GM21447 (cell line): ENCODE data around the gene TRAPPC3.

Experiments used
- ATAC-seq: cut with Tn5 transposase; IDR thresholded peaks from one replicate; pipeline ENCODE4 v1.9.1; 2021; ENCODE audit not compliant: unreplicated experiment

Gene TRAPPC3

DNA sequence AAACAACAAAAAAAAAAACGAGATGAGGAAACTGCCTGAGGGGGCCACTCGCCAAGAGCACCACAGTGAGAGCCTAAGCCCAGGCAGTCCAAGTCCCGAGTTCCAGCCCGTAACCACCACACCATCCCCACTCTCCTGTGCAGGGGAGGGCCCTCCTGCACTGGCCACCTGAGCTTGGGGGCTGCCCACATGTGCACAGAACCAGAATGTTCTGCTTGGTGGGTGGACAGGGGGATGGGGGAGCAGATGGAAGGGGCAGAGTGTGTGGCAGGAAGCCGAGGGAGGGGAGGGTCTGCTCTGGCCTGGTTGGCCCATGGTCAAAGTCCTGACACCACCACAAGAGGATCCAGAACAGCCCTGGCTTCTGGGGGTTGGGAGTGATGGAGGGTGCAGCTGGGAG is 43.0 kb downstream of the TRAPPC3 start:
- no peak for ATAC-seq

DNA sequence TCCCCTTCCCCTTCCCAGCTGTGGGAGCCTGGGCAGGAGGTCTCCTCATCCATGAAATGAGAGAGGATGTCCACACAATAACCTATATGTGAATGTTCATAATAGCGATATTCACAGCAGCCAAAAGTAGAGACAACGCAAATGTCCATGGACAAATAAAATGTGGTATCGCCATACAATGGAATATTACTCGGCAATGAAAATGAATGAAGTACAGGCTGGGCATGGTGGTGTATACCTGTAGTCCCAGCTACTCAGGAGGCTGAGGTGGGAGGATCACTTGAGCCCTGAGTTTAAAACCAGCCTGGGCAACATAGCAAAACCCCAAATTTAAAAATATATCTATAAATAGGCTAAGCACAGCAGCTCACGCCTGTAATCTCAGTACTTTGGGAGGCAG is 47.7 kb downstream of the TRAPPC3 start:
- no peak for ATAC-seq

DNA sequence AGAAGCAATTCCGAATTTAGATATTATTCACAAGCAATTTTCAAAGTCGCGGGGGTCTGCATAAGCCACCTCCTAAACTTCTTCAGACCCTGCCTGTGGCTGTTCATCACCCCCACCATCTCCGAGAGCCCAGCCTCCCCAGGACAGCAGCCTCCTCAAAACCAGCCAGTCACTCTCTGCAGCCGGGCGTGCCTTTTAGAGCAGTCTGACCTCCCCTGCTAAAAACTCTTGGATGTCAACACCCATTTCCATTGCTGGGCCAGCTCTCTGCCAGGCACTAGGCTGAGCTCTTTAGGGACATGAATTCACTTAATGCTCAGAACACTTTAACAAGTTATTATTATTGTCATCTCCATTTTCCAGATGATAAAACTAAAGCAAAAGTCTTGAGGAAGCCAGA is 48.9 kb downstream of the TRAPPC3 start:
- ATAC-seq = no peak

DNA sequence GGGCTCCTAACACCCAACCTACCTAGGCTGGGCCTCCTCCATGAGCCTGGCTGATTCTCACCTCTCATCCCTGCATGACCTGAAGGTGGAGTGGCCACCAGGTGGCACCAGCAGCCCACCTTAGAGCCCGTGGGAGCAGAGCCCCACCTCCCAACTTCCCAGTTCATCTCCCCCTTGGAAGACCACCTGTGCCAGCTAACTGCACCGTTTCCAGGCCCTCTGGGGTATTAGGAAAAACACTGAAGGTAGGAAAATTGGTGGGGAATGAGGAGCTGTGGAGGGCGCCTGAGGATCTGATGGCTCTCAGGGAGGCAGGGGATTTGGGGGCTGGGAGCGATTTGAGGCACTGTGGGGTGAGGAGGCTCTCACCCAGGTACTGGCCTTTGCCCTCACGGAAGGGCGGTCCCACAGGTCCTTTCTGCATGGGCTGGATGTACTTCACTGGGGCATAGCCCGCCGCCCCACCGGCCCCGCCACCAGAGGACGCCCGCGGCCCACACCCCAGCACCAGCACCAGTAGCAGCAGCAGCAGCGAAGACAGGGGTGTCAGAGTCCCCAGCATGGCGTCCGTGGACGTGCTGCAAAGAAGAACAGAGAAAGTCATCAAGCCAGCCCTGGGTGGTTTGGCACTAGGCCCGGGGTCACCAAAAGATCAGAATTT is 49.5 kb downstream of the TRAPPC3 start:
- ATAC-seq = no peak

DNA sequence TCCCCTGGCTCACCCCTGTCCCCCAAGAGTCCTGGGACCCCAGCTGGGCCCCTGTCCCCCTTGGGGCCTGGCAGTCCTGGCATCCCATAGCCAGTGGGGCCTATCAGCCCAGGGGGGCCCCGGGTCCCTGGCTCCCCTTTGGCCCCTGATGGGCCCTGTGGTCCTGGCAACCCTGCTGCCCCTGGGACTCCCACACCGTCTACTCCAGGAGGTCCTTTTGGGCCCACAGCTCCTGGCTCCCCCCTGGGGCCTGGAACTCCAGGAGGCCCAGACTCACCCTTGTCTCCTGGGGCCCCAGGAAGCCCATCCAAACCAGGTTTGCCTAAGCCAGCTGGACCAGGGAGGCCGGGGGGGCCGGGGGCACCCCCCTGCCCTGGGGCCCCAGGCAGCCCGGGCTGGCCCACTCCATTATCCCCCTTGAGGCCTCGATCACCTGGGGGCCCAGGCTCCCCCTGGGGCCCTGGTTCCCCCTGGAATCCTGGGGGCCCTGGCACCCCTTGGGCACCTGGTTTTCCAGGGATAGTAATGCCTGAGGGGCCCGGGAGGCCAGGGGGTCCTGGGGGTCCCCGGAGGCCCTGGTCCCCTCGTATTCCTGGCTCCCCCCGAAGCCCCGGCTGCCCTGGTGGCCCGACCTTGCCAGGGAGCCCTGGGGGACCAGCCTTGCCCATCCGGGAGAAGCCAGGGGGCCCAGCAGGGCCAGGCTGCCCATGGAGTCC is 50.5 kb downstream of the TRAPPC3 start:
- ATAC-seq = no peak

DNA sequence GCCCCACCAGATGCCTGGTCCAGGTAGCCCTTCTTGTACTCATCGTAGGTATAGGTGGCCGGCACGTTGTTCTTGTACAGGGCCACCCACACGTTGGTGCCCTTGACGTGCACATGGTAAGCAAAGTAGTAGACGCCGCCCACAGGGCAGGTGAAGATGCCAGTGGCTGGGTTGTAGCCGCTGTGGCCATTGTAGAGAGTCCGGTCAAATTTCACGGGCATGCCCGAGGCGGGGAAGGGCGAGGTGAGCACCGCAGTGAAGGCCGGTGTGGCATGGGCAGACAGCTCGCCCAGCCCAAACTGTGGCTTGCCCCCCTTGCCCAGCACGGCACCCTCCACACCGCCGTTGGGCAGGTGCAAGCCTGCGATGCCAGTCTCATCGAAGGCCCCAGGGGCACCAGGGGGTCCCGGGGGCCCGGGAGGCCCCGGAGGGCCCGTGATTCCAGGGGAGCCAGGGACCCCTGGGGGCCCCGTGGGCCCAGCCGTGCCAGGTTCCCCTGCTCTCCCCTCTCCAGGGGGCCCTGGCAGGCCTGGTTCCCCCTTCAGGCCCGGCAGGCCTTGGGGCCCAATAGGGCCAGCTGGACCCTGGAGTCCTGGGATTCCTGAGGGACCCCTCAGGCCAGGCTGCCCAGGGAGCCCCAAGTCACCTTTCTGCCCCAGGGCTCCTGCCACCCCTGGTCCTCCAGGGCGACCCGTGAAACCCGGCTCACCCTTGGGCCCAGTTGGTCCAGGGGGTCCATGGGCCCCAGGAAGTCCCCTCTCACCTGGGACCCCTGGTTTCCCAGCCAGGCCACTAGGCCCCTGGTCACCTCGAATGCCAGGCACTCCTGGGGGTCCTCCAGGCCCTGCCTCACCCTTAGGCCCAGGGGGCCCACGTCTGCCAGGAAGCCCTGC is 51.3 kb downstream of the TRAPPC3 start:
- ATAC-seq = no peak

DNA sequence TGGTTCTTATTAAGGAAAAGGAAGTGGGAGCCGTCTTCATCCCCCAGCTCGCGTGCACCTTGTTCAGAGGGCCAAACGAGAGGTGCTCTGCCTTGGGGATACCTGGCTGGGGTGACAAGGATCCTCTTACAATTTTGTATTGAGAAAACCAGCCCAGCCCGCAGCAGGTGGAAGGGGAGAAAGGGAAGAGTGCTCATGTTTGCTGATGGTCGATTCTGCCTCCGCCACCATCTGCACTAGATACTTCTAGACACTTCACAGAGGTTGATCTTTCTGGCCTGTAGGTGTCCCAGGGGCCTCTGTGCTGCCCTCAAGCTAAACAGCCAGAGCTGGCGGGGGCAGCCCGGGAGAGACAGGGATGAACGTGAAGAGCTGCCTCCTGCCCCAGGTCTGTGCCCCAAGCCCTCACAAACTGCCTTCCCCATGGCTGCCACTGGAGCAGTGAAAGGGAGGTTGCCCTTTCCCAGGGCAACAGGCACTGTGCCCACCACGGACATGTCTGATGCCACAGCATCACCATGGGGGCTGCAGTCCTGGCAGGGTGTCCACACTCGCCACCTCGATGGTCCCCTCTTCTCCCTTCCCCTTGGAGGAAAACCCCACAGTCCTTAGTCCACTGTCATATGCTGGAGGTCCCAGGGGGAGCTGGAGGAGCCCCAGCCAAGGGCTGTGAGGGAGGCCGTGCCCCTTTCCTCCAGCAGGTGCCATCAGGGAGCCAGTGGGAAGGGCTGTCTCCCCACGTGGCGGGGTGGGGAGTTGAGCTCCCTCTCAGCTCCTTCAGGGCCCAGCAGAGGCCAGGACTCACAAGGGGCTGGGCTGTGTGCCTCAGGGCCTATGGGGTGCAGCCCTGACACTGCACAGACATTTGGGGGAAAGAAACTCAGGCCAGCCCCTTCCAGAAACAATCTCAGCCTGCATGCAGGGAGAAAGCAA is 52.5 kb downstream of the TRAPPC3 start:
- ATAC-seq = no peak

DNA sequence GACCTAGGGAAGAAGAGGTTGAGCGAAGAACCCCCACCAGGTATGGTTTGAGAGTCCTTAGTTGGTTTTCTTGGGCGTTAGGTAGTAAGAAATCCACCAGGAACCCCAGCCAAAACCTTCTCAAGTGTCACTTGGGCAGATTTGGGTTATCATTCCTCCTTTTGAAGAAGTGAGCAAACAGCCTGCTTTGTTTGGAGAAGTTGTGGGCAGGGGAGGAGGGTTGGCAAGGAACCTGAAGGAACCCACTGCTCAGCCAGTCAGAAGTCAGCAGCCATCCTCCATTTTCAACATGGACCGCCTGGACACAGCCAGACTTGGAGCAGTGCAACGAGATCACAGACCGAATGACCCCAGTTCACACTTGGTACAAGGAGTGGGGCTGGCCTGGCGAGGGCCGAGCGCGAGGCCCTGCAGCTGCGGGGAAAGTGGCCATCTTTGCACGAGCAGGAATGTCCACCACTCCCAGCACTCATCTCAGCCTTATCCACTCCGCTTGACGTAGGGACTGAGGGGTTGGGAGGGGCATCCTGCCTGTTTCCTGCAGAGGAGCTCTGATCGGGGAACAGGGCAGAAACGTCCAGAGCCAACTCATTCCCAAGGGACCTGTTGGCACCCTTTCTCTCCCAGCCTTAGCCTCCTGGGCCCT is 53.4 kb downstream of the TRAPPC3 start:
- ATAC-seq = no peak

DNA sequence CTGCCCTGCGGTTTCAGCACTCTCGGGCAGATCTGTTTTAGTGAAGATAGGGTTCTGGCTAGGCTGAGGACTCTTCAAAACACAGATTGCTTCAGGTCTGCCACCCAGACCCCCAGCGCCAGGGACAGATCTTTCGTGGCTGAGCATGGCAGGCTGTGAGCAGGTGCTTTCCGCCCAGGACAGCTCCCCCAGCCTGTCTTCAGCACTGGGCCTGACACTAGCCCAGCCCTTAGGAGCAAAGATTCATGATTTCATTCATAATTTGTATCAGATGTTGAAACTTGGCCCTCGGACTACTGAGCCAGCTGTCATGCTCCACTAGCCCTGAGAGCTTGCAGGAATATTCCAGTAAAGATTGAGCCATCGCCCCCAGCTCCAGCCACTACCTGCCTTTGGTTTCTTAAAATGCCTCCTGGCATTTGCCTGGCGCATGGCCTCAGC is 54.6 kb downstream of the TRAPPC3 start:
- no peak for ATAC-seq

DNA sequence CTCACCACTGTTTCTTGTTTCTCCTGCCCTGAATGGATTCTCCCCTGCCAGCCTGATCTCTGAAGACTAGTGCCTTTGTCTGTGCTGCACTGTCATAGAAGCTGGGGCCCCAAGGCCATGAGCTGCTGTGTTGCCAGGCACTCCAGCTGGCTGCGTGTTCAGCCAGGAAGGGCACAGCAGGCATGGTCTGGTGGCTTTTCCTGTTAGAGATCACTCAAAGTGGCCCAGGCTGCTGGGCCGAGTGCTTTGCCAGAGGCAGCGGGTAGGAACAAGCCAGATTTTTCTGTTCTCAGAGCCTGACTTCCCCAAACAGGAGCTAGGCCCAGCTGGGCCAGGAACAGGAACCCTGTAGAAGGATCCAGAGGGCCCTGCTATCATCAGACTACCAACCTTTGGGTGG is 55.4 kb downstream of the TRAPPC3 start:
- no peak for ATAC-seq

DNA sequence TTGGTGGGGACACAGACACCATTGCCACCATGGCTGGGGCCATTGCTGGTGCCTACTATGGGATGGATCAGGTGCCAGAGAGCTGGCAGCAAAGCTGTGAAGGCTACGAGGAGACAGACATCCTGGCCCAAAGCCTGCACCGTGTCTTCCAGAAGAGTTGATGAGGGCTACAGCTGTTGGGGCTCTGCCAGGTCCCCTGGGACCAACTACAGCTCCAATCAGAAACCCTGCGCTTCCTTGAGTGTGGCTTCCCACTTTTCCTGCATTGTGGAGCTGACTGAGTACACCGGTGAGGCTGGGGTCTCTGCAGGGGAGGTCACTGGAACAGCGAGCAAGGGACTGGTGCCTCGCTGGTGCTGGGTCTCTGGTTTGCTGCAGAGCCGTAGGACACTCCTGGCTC is 56.1 kb downstream of the TRAPPC3 start:
- ATAC-seq = no peak

DNA sequence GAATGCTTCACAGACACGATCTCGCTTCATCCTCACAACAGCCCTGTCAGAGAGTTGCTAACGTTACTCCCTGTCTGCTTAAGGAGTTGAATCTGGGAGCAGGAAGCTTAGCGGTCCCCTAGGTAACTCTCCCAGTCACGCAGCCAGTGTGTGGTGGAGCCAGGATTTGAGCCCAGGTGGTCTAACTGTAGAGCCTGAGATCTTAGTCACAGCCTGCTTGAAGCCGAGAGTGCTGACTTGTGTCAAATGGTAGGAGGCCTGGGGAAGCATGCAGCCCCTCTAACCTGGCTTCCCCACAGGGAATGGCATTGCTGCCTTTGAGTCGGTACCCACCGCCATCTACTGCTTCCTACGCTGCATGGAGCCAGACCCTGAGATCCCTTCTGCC is 56.5 kb downstream of the TRAPPC3 start:
- ATAC-seq = no peak

DNA sequence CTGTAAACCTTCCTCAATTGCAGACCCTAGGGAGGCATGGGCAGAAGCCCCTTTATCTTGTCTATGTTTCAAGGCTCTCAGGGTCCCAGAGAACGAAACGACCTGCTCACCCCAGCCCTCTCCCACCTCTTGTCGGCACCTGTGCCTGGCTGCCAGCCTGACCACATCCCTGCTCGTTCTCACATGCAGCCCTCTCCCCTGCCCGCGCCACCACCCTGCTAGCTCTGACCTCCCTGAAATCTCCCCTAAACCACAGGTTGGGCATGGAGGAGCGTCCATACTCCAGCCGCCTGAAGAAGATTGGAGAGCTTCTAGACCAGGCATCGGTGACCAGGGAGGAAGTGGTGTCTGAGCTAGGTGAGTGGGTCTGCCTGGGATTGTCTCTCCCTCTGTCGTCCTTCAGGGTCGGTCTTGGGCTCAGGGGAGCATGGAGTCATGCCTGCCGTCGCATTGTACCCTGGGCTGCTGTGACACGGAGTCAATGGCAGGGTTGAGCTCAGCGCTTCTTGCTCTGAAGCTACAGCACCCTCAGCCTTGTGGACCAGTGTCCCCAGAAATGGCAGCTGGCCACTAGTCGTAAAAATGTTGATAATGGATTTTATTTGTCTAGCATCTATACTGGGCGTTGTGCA is 57.0 kb downstream of the TRAPPC3 start:
- ATAC-seq = no peak

DNA sequence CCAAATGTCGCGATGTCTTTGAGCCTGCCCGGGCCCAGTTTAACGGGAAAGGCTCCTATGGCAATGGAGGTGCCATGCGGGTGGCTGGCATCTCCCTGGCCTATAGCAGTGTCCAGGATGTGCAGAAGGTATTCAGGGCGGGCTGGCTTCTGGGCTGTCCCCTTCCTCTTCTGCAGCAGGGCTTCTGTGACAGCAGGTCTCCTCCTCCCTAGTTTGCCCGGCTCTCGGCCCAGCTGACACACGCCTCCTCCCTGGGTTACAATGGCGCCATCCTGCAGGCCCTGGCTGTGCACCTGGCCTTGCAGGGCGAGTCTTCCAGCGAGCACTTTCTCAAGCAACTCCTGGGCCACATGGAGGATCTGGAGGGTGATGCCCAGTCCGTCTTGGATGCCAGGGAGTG is 57.6 kb downstream of the TRAPPC3 start:
- no peak for ATAC-seq

DNA sequence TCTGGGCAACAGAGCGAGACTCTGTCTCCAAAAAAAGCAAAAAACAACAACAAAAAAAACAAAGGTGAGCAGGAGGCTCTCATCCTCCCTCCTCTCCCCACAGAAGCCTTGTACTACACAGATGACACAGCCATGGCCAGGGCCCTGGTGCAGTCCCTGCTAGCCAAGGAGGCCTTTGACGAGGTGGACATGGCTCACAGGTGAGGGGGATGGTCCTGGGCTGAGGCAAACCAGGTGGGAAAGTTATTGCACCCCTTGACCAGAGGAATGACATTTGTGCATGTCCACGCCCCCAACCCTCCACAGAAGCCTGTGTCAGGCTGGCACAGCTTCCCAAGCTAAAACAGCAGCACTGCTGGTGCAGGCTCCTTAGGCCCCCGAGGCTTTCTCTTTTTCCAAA is 58.1 kb downstream of the TRAPPC3 start:
- no peak for ATAC-seq

DNA sequence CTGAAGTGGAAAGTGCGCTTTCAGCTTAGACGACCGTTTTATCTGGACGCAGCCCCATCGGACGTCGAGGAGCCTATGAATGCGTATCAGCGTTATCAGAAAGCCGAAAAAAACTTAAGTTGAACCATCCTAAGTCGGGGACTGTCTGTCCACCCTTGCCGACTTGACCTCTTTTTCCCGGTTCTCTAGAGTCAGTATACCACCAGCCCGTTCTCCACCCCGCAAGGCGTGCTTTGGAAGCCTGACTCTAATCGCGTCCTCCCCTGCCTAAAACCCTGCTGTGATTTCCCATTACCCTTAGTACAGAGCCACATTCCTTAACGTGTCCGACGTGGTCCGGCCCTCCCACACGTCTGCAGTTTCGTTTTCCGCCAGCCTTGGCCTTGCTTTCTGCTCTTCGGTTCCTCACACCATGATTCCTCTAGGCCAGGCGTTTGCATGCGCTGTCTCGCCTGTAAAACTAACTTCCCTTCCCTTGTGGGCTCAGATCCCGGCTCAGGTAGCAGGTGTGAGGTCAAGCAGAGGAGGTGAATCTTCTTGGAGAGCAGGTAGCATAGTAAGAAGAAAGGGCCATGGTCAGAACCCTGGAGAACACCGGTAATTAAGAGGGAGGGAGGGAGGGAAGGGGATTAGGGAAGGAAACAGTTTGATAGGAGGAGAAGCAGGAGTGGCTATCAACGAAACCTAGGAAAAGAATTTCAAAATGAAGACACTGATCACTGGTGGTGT is 59.7 kb downstream of the TRAPPC3 start:
- ATAC-seq = no peak

DNA sequence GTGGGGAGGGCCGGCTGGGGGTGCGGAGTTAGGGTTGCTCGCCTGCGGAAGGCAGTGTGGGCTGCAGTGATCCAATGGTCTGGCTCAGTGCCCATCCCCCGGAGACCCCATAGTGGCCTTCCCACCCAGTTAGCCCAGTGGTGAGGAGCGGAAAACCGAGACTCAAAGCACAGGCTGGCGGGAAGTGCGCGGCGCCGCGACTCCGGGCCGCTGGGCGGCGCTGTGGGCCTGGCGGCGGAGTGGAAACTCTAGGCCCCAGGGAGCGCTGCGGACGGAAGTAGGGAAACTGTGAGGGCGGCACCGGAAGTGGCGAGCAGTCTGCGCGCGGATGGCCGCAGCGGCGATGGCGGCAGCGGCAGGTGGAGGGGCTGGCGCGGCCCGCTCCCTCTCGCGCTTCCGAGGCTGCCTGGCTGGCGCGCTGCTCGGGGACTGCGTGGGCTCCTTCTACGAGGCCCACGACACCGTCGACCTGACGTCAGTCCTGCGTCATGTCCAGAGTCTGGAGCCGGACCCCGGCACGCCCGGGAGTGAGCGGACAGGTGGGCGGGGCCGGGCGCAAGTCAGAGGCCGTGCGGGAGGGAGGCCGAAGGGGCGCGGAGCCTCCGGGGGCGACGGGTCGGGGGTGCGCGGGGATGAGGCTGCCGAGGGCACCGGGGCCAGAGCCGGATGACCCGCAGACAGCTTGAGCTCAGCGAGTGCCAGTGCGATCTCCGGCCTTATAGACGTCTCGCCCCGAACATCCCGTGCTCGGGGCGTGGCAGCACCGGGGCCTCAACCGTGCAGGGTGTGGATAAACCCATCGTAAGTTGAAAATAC is 60.5 kb downstream of the TRAPPC3 start, which contains the start of gene ADPRS:
Gene ADPRS, plus strand, starts transcription at position 316 of the 816 bp plus-strand sequence. Its CDS starts 13 bp downstream, at position 329.
- peak; percentile 62 for ATAC-seq

DNA sequence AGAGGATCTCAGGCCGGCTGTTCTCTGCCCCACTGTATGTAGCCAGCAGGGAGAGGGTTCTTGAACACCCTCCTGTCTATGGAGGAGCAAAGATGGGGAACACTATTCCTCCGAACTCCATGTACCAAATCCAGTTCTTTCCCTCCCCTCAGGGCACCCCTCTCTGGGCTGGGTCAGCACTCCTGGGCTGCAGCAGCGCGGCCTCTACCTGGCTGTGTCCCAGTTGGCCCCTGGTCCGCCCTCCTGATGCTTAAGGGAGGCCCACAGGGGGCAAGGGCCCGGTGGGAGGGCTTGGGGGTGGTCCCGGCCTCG is 61.1 kb downstream of the TRAPPC3 start:
- no peak for ATAC-seq
